MM.1S (cell line): ENCODE data around the gene FREM1.

ENCODE experiments used
- CTCF ChIP-seq: fragments of 300-600 bp; sonication (generic); IDR thresholded peaks from 2 replicates; pipeline ENCODE4 v1.5.1; 2016; ENCODE audit warnings: antibody characterized with exemption, low read length, mixed read lengths
- EZH2 ChIP-seq: fragments of 300-600 bp; sonication (generic); optimal IDR thresholded peaks from 2 replicates; pipeline ENCODE3; 2017; ENCODE audit warnings: low read depth, mild to moderate bottlenecking, antibody characterized with exemption, low read length, mixed read lengths
- EZH2phosphoT487 ChIP-seq: fragments of 300-600 bp; sonication (generic); IDR thresholded peaks from 2 replicates; pipeline ENCODE4 v1.6.1; 2018; ENCODE audit warnings: antibody characterized with exemption, low read length

- no peak for TF ChIP-seq CTCF
- no peak for TF ChIP-seq EZH2
- TF ChIP-seq EZH2phosphoT487: no peak
Measured at GRCh38 chr9:14788846-14789245, 121.4 kb downstream of the FREM1 start.
